Activated CD4-positive, CD25-positive, alpha-beta regulatory T cell (primary cell): Measurements from ENCODE around the gene GRK5.
"Not testable (repeated sequence)": the region's sequence is repeated elsewhere in the genome, so short reads cannot be mapped to it uniquely, and the experiment has no call there.

Source experiments
- DNase-seq, 4 experiments: peaks; one replicate each; lab custom pipeline; 2025; lab: John Stamatoyannopoulos, UW

The GRK5 gene

DNA sequence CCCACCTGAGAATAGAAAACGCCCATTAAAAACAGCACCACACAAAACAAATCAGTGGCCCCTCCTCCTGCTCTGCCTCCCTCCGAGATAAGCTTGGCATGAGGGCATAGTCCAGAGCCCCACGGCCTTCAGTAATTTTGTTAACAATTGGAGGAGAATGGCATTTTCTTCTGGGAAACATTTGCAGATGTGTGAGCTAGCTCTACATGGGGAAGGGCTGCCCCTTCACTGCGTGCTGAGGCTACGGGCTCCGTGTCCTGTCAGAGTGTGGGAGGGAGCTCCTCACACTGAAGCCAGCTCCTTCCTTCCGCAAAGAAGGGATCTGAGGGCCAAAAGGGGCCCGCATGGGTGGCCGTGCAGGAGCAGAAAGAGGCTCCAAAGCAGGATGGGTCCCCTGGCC lies 15.2 kb downstream of the GRK5 start:
- no peak for DNase-seq

DNA sequence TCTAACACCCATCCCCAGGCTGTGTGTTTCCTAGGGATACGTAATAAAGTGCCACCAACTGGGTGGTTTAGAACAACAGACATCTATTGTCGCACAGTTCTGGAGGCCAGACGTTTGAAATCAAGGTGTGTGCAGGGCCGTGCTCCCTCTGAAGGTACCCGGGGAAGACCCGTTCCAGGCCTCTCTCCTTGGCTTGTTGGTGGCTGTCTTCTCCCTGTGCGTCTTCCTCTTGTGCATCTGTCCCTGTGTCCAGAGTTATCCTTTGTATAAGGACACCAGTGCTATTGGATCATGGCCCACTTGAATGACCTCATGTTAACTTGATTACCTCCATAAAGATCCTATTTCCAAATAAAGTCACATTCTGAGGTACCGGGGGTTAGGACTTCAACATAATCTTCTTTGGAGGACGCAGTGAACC lies 15.6 kb downstream of the GRK5 start:
- no peak for DNase-seq

DNA sequence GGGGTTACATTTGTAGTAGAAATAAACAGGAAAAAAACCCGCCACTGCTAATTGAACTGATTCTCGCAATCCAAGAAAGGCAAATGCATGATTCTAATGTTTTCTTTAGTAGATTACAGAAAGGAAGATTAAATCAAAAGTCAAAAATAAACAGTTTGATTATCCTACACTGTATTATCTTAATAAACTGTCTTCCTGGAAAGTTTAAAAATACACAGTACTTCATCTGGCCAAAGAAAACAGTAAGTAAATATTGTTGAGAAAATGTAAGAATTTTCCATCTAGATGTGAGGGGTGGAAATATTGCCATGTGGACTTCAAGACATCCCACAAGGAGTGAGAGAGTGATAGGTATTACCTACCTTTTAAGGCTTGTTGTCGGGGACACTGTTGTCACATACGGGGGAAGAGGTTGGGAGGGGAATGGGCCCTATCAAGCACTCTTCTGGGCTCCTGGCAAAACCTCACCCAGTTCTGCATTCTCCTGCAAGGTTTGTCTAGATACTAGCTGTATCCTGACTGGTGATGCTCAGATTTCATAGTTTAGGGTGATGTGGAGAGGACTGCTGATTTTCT lies 17.8 kb downstream of the GRK5 start:
- no peak for DNase-seq

DNA sequence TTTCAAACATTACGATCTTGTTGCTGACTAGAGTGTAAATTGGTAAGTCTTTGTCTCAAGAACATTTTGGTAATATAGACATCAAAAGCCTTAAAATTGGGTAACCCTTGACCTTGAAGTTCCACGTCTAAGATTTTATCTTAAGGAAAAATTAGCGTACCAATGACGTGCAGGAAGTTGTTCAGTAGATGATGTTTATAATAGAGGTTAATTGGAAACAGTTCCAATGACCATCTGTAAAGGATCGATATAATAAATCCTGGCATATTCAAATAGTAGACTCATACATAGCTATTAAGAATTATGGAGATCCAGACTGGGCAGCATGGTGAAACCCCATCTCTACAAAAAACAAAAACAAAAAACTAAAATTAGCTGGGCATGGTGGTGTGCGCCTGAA lies 20.5 kb downstream of the GRK5 start:
- no peak for DNase-seq

DNA sequence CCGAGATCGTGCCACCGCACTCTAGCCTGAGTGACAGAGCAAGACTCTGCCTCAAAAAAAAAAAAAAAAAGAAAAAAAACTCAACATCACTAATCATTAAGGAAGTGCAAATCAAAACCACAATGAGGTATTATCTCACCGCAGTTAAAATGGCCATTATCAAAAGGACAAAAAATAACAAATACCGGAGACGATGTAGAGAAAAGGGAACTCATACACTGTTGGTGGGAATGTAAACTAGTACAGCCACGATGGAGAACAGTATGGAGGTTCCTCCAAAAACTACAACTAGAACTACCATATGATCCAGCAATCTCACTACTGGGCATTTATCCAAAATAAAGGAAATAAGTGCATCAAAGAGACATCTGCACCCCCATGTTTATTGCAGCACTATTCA lies 24.3 kb downstream of the GRK5 start:
- DNase-seq, result no peak

DNA sequence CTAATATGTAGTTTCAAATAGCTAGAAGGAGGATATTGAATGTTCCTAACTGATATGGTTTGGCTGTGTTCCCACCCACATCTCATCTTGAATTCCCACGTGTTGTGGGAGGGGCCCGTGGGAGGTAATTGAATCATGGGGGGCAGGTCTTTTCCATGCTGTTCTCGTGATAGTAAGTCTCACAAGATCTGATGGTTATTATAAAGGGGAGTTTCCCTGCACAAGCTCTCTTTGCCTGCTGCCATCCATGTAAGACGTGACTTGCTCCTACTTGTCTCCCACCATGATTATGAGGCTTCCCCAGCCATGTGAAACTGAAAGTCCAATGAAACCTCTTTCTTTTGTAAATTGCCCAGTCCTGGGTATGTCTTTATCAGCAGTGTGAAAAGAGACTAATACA lies 25.1 kb downstream of the GRK5 start:
- not testable (repeated sequence) for DNase-seq

DNA sequence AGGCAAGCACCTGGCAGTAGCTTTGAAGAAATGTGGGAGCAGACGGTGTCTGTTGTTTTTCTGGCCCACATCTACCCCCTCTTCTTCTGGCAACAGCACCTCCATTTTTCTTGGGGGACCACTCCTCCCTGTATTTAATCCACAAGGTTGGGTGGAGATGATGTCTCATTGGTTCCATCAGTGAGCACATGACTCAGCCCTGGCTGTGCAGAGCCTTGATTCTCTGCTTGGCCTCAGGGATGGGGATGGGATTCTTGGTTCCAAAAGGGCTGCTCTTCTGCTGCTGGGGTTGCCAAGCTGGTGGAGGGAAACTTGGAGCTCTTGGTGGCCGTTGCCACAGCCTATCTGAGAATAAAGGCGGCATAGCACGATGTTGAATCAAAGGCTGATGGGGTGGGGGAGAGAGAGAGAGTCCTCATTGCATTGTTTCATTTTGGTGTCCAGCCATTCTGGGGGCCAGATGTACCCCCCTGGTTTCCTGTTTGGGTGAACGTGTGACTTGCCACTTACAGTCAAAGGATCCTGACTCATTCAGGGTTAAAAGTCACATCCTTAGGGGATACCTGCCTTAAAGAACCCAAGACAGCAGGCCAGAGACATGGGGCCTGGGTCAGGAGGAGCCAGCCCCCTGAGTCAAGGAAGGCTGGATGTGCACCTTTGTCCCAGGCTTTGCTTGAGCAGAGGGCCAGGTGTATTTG lies 25.9 kb downstream of the GRK5 start:
- no peak for DNase-seq

DNA sequence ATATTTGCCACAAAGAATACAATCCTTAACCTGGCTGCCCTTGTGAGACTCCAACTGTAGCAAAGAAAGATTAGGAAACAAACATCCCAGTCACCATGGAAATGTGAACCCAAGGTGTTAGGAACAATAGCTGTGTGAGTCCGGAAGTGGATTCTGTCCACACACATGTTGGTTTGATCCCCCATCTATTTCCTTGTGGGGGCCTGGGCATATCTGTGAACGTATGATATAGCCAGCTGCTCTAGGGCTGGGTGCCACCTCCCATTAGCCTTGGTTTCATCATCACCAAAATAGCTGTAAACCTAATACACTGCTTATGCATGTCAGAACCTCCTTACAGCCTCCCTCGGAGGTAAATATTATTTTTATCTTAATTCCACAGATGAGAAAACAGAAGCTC lies 26.4 kb downstream of the GRK5 start:
- no peak for DNase-seq

DNA sequence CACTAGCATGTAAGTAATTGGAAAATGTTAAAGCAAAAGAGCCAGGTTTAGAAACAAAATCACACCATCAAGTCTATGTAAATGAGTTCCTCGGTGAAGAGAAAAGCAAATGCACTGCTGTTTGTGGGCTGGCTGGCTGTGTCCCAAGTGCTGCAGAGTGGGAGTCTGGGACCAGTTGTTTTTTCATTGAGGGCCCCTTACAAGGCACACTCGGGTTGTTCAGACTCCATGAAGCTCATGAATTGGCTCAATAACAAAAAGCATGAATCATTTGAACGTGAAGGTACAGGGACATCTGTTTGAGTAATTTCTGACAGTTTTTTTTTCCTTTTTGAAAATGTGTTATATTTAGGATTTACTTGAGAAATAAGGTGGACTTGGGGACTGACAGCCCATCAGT lies 28.0 kb downstream of the GRK5 start:
- no peak for DNase-seq

DNA sequence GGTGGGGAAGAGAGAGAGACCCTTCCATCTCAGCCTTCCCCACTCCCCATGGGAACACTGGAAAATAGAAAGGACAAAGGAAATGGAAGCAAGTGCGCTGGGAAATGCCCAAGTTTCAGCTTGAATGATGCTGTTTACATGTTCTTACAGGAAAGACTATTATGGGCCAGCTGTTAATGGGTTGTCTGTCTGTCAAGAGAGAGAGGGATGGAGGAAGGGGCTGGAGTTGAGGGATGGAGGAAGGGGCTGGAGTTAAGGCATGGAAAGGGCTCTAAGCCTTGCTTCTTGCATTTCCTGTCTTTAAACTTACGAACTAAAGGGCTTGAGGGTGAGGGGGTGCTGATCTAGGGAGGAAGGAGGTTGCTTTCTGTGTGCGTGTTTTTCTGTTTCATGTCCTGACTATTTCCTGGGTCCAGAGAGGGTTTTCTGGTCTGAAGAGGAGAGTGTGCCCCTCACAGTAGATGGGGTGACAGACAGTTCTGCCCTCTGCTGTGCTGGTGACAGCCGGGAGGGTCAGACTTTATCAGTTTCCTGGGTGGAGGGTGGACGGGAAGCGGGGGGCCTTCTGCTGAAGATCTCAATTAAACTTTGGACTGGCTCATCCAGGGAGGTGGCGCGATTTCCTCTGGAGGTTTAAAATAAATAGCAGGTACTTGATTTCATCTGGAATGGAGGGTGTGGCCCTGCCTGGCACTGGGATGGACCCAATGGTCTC lies 30.5 kb downstream of the GRK5 start:
- no peak for DNase-seq

DNA sequence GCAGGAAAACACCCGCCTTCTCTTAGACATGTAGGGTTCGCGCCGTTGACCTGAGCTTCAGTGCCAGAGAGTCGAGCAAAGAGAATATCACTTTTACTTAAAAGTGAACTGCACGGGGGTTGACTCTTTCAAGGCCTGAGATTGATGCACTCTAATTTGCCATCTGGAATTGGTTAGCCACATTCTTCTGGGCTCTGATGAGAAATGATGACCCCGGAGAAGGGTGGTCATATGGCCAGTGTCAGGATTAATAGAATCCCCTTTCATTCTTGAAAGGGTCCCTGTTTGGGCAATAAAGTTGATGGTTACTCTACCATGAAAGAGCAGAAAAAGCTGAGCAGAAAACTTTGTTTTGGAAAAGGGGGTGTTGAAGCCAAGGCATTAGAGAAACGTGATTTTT lies 31.2 kb downstream of the GRK5 start:
- DNase-seq, result no peak

DNA sequence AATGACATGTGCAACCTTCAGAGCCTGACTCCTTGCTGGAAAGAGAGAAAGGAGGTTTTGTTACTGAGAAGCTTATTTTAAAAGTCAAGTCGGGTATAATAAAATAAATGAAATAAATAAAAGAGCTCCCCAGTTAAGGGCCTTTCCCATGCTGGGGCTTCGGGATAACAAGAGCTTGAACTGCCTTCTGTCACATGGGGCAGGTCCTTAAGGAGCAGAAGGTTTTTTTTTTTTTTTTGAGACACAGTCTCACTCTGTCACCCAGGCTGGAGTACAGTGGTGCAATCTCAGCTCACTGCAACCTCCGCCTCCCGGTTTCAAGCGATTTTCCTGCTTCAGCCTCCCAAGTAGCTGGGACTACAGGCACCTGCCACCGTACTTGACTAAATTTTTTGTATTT lies 31.6 kb downstream of the GRK5 start:
- DNase-seq, result not testable (repeated sequence)

DNA sequence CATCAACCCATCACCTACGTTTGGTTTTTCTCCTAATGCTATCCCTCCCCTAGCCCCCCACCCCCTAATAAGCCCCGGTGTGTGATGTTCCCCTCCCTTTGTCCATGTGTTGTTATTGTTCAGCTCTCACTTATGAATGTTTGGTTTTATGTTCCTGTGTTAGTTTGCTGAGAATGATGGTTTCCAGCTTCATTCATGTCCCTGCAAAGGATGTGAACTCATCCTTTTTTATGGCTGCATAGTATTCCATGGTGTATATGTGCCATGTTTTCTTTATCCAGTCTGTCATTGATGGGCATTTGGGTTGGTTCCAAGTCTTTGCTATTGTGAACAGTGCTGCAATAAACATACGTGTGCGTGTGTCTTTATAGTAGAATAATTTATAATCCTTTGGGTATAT lies 32.3 kb downstream of the GRK5 start:
- not testable (repeated sequence) for DNase-seq

DNA sequence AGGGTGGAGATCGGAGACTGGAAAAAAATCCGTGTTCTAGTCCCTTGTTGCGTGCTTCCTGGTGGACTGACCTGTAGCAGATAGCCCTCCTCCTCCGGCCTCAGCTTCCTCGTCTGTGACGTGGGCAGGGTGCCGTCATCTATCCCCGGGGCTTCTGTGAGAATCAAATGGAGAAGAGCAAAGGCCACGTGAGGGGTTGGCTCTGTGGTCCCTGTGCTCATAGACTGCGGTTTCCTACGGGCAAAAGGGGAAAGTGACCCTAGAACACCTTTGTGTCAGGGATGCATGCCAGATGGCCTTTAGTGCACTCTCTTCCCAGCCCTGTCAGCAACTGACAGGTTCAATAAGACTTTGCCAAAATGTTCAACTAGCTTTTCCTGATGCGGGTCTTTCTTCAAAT lies 33.7 kb downstream of the GRK5 start:
- no peak for DNase-seq

DNA sequence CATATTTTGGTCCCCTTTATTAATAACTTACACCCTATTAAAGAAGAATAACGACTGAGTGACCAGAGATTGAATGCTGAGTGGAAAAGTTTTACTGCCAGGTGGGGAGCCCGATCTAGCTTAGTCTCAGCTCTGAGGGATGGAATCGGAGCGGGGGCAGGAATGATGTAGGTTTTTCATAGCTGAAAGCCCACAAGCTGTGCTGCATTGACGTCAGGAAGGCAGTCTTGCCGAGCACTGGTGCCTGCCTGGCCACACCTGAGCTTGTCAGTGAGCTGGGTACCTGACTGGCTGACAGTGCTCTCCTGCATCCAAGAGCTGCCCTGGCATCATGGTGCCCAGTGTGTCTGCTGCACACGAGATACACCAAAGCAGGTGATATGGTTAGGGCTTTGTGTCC lies 34.8 kb downstream of the GRK5 start:
- no peak for DNase-seq

DNA sequence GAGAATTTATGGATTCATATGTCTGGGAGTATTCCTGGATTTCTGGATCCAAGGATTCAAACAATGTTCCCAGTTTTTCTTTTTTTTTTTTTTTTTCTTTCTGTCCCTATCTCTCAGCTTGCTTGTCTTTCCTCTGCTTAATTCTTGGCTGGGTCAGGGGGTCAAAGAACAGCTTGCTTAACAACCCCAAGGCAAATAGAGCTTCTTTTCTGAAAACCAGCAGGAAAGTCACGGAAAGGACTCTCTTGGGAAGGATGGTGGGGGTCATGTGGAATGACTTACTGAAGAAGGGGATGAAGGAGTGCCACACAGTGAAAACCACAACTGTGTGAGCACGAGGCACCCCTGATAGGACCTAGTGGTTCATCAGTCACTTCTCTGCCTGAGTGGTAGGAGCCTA lies 36.1 kb downstream of the GRK5 start:
- DNase-seq, result no peak

DNA sequence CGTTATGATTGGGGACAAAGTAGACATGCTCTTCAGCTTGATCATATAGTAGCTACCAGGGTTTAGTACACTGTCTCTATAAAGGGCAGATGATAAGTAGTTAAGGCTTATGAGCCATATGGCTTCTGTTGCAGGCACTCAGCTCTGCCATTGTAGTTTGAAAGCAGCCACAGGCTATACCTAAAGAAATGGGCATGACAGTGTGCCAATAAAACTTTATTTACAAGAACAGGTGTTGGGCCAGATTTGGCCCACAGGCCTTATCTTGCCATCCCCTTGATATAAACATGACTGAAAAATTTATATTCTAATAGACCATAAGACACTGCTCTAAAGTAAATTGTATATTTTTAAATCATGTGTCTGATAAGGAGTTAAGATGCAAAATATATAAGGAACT lies 36.6 kb downstream of the GRK5 start:
- no peak for DNase-seq

DNA sequence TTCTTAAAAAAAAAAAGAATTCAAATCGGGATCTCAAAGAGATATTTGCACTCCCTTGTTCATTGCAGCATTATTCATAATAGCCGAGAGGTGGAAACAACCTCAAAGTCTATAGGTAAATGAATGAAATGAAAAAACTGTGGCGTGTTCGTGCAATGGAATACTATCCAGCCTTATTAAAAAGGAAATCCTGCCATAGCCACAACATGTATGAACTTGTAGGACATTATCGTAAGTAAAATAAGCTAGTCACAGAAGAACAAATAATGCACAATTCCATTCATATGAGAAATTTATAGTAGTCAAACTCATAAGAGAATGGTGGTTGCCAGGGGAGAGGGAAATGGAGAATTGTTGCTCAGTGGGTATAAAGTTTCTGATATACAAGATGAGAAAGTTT lies 37.9 kb downstream of the GRK5 start:
- DNase-seq, result no peak

DNA sequence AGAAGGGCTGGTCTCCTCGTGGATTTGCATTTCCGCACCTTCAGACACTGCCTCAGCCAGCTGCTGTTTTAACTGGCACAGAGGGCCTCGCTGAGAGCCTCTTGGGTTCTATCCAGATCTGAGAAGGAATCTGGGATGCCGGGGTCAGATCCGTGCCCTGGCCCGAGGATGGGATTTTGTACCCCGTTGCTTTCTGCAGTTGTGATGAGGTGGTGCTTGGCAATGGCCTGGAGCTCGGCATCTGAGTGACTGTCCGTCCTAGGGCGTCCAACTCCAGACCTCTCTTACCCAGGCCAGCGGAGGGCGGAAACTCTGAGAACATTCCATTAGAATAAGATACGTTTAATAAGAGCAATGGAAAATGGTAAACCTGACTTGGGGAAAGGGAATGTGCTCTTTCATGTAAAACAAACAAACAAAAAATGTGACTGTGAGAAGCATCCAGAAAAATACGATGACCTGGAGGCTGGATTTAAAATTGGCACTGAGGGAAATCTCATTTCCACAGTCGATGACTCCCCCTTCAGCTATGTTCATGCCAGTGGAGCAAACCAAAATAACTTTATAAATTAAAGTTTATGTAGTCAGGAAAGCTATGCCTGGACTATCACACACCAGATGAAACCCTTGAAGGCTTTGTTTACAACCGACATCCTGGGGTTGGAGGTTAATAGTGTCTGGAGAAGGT lies 39.6 kb downstream of the GRK5 start:
- no peak for DNase-seq

DNA sequence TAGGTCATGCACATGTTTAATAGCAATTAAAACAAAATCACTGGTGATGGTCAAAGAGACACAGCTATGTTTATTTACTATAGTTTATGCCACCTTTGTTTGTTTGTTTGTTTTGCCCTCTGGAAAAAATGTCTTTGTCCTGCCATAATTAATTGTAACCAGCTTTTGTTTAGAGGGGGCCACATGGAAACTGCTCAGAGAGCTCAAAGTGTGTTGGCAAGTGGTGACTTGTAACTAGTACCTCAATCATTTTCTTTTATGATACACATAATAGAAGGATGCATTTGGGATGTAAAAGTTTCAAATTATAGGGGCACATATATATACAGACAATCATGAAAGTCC lies 40.2 kb downstream of the GRK5 start:
- DNase-seq, result no peak

DNA sequence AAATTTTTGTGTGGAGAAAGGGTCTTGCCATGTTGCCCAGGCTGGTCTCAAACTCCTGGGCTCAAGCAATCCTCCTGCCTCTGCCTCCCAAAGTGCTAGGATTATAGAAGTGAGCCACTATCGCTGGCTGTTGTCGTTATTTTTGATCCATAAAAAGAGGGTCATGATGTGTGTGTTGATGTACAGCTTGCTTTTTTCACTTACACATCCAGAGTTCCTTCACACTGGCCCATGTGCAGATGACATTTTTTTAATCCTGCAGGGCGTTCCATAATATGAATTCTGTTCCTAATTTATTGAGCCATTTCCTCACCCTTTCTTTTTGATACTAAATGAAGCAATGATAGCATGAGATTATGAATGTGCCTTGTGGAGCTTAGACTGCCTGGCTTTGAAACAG lies 40.8 kb downstream of the GRK5 start:
- no peak for DNase-seq

DNA sequence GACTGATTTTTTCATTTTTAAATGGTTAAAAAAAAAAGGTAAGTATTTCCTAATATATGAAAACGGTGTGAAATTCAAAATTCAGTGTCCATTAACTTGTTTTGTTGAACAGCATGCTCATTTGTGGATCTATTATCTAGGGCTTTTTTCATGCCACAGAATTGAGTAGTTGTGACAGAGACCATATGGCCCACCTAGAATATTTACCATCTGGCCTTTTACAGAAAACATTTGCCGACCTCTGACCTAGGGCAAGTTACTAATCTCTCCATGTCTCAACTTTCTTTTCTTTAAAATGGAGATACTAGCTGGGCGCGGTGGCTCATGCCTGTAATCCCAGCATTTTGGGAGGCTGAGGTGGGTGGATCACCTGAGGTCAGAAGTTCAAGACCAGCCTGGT lies 41.3 kb downstream of the GRK5 start:
- no peak for DNase-seq

DNA sequence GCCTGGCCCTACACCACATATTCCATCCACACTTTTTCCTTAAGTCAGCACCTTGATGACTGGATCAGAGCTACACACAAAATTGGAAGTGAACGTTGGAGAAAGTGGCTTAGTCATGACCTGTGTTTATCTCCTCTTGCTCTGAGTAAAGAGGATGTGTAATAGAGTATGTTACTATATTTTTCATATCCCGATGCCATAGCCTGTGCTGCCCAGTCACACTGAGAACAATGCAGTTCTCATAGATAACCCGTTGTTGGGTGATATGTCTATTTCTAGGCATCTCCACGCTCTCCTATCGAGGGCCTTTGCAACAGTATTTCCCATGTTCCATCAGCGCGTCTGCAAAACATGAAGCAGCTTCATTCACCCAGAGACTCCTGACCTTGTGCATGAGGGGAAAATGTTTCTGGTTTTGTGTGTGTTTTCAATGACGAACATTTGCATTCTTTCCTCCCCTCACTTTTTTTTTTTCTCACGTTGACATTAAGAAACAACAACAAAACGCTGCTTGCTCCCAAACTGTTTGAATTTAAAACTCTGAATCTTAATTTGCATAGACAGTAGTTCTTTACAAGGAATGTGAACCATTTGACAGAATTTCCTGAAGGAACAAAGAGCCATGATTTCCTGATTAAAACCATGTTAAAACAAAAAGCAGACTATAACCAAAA lies 43.4 kb downstream of the GRK5 start:
- no peak for DNase-seq
